ENCODE measurements around the gene FGD5. TPM values are rescaled to one million over a fixed set of nuclear protein-coding genes. Genes with fewer than 3 reads are reported as not detected.

Gene FGD5
- total and polyA plus RNA-seq, 7 experiments from 2014 or later, result 0.37 TPM; not detected in 6

GRCh38 chr3:14959359-14959943, 140.7 kb downstream of the FGD5 start:
- ChIA-PET CTCF (interaction anchor here (0.7 to 0.9 kb wide), 2 partner anchors 44 to 901 kb away, joined by 3 read pairs; no protein-coding TSS in a partner anchor), POLR2A (no interaction called here)
- peak overlapping the region; percentile 30 for H3K4me3 ChIP-seq (ENCODE audit: low read length)
- H3K36me3 Mint-ChIP-seq, result peaks cover 4 to 31% (median 19%) of the 10 kb centered on the region in 5 donors
- peaks cover 11 to 17% of the 10 kb centered on the region in 2 donors for H3K4me1 ChIP-seq (ENCODE audit: control insufficient read depth in 2 of 2, insufficient read depth in 2 of 2, low read length in 2 of 2)
- peak overlapping the region; percentile 12 to 92 (median 78) for H3K4me3 Mint-ChIP-seq
- H3K27ac Mint-ChIP-seq, result peak overlapping the region; percentile 49 to 93 (median 79)
- peaks cover 28 to 62% (median 57%) of the 10 kb centered on the region in 7 donors for H3K4me1 Mint-ChIP-seq
- peak overlapping the region; percentile 51 for H3K27ac ChIP-seq (ENCODE audit: low read depth, low read length)
- H3K27me3 Mint-ChIP-seq, result no peaks in the 10 kb centered on the region
- no peaks in the 10 kb centered on the region for H3K27me3 ChIP-seq (ENCODE audit: control insufficient read depth in 2 of 2, insufficient read depth in 2 of 2, low read length in 2 of 2)
- no peaks in the 10 kb centered on the region for H3K9me3 ChIP-seq (ENCODE audit: control insufficient read depth in 2 of 3, low read length in 3 of 3)
- DNase-seq (peak in 1 of 9 donors; percentile 5), ATAC-seq (peak; percentile 36)
- H3K36me3 ChIP-seq (ENCODE audit: control insufficient read depth in 2 of 3, insufficient read depth in 3 of 3, low read length in 3 of 3), result peaks cover 0 to 13% (median 0%) of the 10 kb centered on the region in 3 experiments
- no peaks in the 10 kb centered on the region for H3K9me3 Mint-ChIP-seq
- intact Hi-C loops (cut with micrococcal nuclease), result loop anchor here (1.0 kb wide), 1 partner anchor 11 kb away; no protein-coding TSS in a partner anchor

DNA sequence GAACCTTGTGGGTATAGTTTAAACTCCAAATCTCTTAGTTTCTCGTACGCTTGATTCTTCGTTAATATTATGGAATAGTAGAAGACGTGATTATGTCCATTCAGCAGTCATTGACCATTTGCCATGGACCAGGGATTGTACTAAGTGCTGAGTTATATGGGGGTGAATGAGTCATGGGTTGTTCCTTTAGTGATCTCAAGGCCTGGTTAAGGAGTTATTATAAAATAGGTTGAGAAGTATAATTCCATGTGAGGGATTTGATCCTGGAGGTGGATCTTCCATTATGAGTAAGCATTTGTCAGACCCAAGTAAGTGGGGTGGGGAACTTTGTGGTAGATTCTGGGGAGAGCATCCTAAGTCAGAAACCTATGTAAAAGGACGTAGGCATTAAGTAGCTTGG, 144.0 kb downstream of the FGD5 start:
- Mint-ChIP-seq H3K9me3 (peaks cover 0 to 8% (median 0%) of the 10 kb centered on the region in 11 donors), H3K4me1 (peaks cover 13 to 35% (median 26%) of the 10 kb centered on the region in 7 donors), H3K36me3 (peaks cover 4 to 47% (median 33%) of the 10 kb centered on the region in 5 donors), H3K27ac (no peak overlapping the region), H3K27me3 (no peaks in the 10 kb centered on the region), H3K4me3 (no peak overlapping the region)
- ATAC-seq (no peak), DNase-seq (no peak)
- no peaks in the 10 kb centered on the region for H3K9me3 ChIP-seq (ENCODE audit: control insufficient read depth in 2 of 3, low read length in 3 of 3)
- ChIA-PET POLR2A (no interaction called here), CTCF (interaction anchor here (0.6 kb wide), 1 partner anchor 290 kb away, joined by 3 read pairs; no protein-coding TSS in a partner anchor)
- H3K4me3 ChIP-seq (ENCODE audit: low read length), result no peak overlapping the region
- intact Hi-C loops (cut with micrococcal nuclease), result no loop called here
- peaks cover 11 to 17% of the 10 kb centered on the region in 2 donors for H3K4me1 ChIP-seq (ENCODE audit: control insufficient read depth in 2 of 2, insufficient read depth in 2 of 2, low read length in 2 of 2)
- H3K27me3 ChIP-seq (ENCODE audit: control insufficient read depth in 2 of 2, insufficient read depth in 2 of 2, low read length in 2 of 2), result no peaks in the 10 kb centered on the region
- no peak overlapping the region for H3K27ac ChIP-seq (ENCODE audit: low read depth, low read length)
- peaks cover 0 to 20% (median 0%) of the 10 kb centered on the region in 3 experiments for H3K36me3 ChIP-seq (ENCODE audit: control insufficient read depth in 2 of 3, insufficient read depth in 3 of 3, low read length in 3 of 3)

DNA sequence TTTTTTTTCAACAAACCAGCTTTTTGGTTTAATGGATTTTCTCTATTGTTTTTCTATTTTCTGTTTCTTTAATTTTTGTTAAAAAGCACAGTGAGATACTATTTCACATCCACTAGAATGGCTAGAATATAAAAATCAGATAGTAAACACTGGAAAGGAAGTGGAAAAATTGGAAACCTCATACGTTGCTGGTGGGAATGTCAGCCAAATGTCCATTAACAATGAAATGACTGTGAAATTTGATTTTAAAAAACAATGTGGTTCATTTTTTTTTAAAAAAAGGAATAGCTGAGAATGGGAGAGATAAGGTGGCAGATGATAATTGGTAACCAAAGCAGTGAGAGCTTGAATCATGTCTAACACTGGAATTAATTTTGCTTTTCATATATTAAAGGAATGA, 148.5 kb downstream of the FGD5 start:
- no peak for ATAC-seq

GRCh38 chr3:14969671-14970070, 150.9 kb downstream of the FGD5 start:
- H3K9me3 Mint-ChIP-seq, result peaks cover 0 to 8% (median 0%) of the 10 kb centered on the region in 11 donors
- H3K4me1 Mint-ChIP-seq, result peaks cover 0 to 21% (median 13%) of the 10 kb centered on the region in 7 donors
- Histone ChIP-seq H3K36me3 (ENCODE audit: control insufficient read depth in 2 of 3, insufficient read depth in 3 of 3, low read length in 3 of 3) (peaks cover 0 to 15% (median 0%) of the 10 kb centered on the region in 3 experiments), H3K4me3 (ENCODE audit: low read length) (no peak overlapping the region), H3K9me3 (ENCODE audit: control insufficient read depth in 2 of 3, low read length in 3 of 3) (no peaks in the 10 kb centered on the region), H3K27ac (ENCODE audit: low read depth, low read length) (no peak overlapping the region), H3K4me1 (ENCODE audit: control insufficient read depth in 2 of 2, insufficient read depth in 2 of 2, low read length in 2 of 2) (no peaks in the 10 kb centered on the region), H3K27me3 (ENCODE audit: control insufficient read depth in 2 of 2, insufficient read depth in 2 of 2, low read length in 2 of 2) (no peaks in the 10 kb centered on the region)
- intact Hi-C loops (cut with micrococcal nuclease), result no loop called here
- no peak overlapping the region for H3K4me3 Mint-ChIP-seq
- H3K27ac Mint-ChIP-seq, result no peak overlapping the region
- POLR2A ChIA-PET, result no interaction called here
- CTCF ChIA-PET, result no interaction called here
- ATAC-seq (no peak), DNase-seq (no peak)
- peaks cover 7 to 57% (median 46%) of the 10 kb centered on the region in 5 donors for H3K36me3 Mint-ChIP-seq
- no peaks in the 10 kb centered on the region for H3K27me3 Mint-ChIP-seq

More for the DNA sequence above, 148.5 kb downstream of the FGD5 start:
- no peak overlapping the region for H3K27ac Mint-ChIP-seq
- ChIA-PET CTCF (no interaction called here), POLR2A (no interaction called here)
- H3K4me3 Mint-ChIP-seq, result no peak overlapping the region
- Histone ChIP-seq H3K9me3 (ENCODE audit: control insufficient read depth in 2 of 3, low read length in 3 of 3) (no peaks in the 10 kb centered on the region), H3K4me3 (ENCODE audit: low read length) (no peak overlapping the region), H3K27me3 (ENCODE audit: control insufficient read depth in 2 of 2, insufficient read depth in 2 of 2, low read length in 2 of 2) (no peaks in the 10 kb centered on the region), H3K4me1 (ENCODE audit: control insufficient read depth in 2 of 2, insufficient read depth in 2 of 2, low read length in 2 of 2) (no peaks in the 10 kb centered on the region), H3K27ac (ENCODE audit: low read depth, low read length) (no peak overlapping the region), H3K36me3 (ENCODE audit: control insufficient read depth in 2 of 3, insufficient read depth in 3 of 3, low read length in 3 of 3) (peaks cover 0 to 14% (median 0%) of the 10 kb centered on the region in 3 experiments)
- peaks cover 1 to 19% (median 6%) of the 10 kb centered on the region in 7 donors for H3K4me1 Mint-ChIP-seq
- peaks cover 4 to 50% (median 36%) of the 10 kb centered on the region in 5 donors for H3K36me3 Mint-ChIP-seq
- intact Hi-C loops (cut with micrococcal nuclease), result no loop called here
- DNase-seq, result no peak
- H3K9me3 Mint-ChIP-seq, result peaks cover 0 to 8% (median 0%) of the 10 kb centered on the region in 11 donors
- H3K27me3 Mint-ChIP-seq, result no peaks in the 10 kb centered on the region

GRCh38 chr3:14976317-14976716, 157.6 kb downstream of the FGD5 start:
- Mint-ChIP-seq H3K36me3 (peaks cover 7 to 59% (median 32%) of the 10 kb centered on the region in 5 donors), H3K9me3 (no peaks in the 10 kb centered on the region), H3K4me1 (peaks cover 15 to 63% (median 51%) of the 10 kb centered on the region in 7 donors), H3K4me3 (peak overlapping the region in 1 of 10 donors; percentile 11), H3K27me3 (no peaks in the 10 kb centered on the region), H3K27ac (peak overlapping the region in 4 of 9 donors; percentile 2 to 36 (median 20))
- intact Hi-C loops (cut with micrococcal nuclease), result no loop called here
- ATAC-seq, result no peak
- Histone ChIP-seq H3K4me3 (ENCODE audit: low read length) (no peak overlapping the region), H3K27me3 (ENCODE audit: control insufficient read depth in 2 of 2, insufficient read depth in 2 of 2, low read length in 2 of 2) (no peaks in the 10 kb centered on the region), H3K4me1 (ENCODE audit: control insufficient read depth in 2 of 2, insufficient read depth in 2 of 2, low read length in 2 of 2) (peaks cover 0 to 6% of the 10 kb centered on the region in 2 donors), H3K36me3 (ENCODE audit: control insufficient read depth in 2 of 3, insufficient read depth in 3 of 3, low read length in 3 of 3) (peaks cover 0 to 9% (median 0%) of the 10 kb centered on the region in 3 experiments), H3K27ac (ENCODE audit: low read depth, low read length) (no peak overlapping the region), H3K9me3 (ENCODE audit: control insufficient read depth in 2 of 3, low read length in 3 of 3) (no peaks in the 10 kb centered on the region)
- ChIA-PET CTCF (no interaction called here), POLR2A (no interaction called here)
- DNase-seq, result no peak

- ChIA-PET POLR2A (interaction anchor here (1.0 kb wide), 1 partner anchor 34 kb away, joined by 3 read pairs; no protein-coding TSS in a partner anchor), CTCF (interaction anchor here (0.5 kb wide), 1 partner anchor 40 kb away, joined by 3 read pairs; no protein-coding TSS in a partner anchor)
- Histone ChIP-seq H3K27ac (ENCODE audit: low read depth, low read length) (no peak overlapping the region), H3K4me3 (ENCODE audit: low read length) (no peak overlapping the region), H3K36me3 (ENCODE audit: control insufficient read depth in 2 of 3, insufficient read depth in 3 of 3, low read length in 3 of 3) (no peaks in the 10 kb centered on the region), H3K4me1 (ENCODE audit: control insufficient read depth in 2 of 2, insufficient read depth in 2 of 2, low read length in 2 of 2) (peaks cover 0 to 6% of the 10 kb centered on the region in 2 donors), H3K9me3 (ENCODE audit: control insufficient read depth in 2 of 3, low read length in 3 of 3) (no peaks in the 10 kb centered on the region), H3K27me3 (ENCODE audit: control insufficient read depth in 2 of 2, insufficient read depth in 2 of 2, low read length in 2 of 2) (no peaks in the 10 kb centered on the region)
- Mint-ChIP-seq H3K9me3 (peaks cover 0 to 9% (median 2%) of the 10 kb centered on the region in 11 donors), H3K27ac (peak overlapping the region in 3 of 9 donors; percentile 3 to 29 (median 17)), H3K27me3 (no peaks in the 10 kb centered on the region), H3K36me3 (peaks cover 6 to 54% (median 21%) of the 10 kb centered on the region in 5 donors), H3K4me1 (peaks cover 17 to 55% (median 52%) of the 10 kb centered on the region in 7 donors), H3K4me3 (no peak overlapping the region)
- intact Hi-C loops (cut with micrococcal nuclease), result no loop called here
- ATAC-seq (peak; percentile 53), DNase-seq (no peak)
These were observed 161.9 kb downstream of the FGD5 start for GRCh38 chr3:14980689-14981088.
